B cell (primary cell): ENCODE results near the gene IKBKG. TPM values are rescaled to one million over a fixed set of nuclear protein-coding genes. Genes with fewer than 3 reads are reported as not detected.

ENCODE experiments used
- ATAC-seq: fragments of 200-7000 bp; cut with Tn5 transposase; one replicate; pipeline ENCODE4 v1.10.0; 2021; ENCODE audit warnings: low read depth, mild to moderate bottlenecking, moderate number of reproducible peaks, moderate library complexity
- CTCF ChIA-PET: fragments of 350-600 bp; sonication (Branson Sonifier 250); formaldehyde crosslinking; loops from one replicate; lab custom pipeline; 2021; ENCODE audit warnings: antibody characterized with exemption, inconsistent platforms; lab: Charles Lee
- POLR2A ChIA-PET: fragments of 350-600 bp; sonication (Branson Sonifier 250); formaldehyde crosslinking; loops from one replicate; lab custom pipeline; 2021; ENCODE audit warnings: antibody characterized with exemption; lab: Charles Lee
- DNase-seq: peaks from one replicate; pipeline ENCODE4 v3.0.0; 2013
- H2AFZ ChIP-seq: 2 replicates; pipeline ENCODE4 v1.6.1; 2012; ENCODE audit warnings: mild to moderate bottlenecking, low read depth, low read length; ENCODE audit not compliant: insufficient read depth, poor library complexity, severe bottlenecking
- H3K27ac ChIP-seq, 2 donors: 1 replicate in 1 of 2; 2 replicates in 1 of 2; pipeline ENCODE4 v1.5.1; 2012 to 2013; ENCODE audit warnings: low read length in 2 of 2, mild to moderate bottlenecking in 2 of 2, moderate library complexity in 1 of 2
- H3K27me3 ChIP-seq, 4 experiments: fragments of 200-600 bp in 1 of 4; sonication (generic) in 1 of 4; replicated peaks in 1 of 4; 1 replicate in 2 of 4; 2 replicates in 2 of 4; pipeline versions ENCODE4 v1.6.1 to v1.7.0; 2013 to 2016; ENCODE audit warnings: low read length in 3 of 4, mild to moderate bottlenecking in 2 of 4, mixed read lengths in 1 of 4, moderate library complexity in 1 of 4; ENCODE audit not compliant: insufficient read depth in 4 of 4, control insufficient read depth in 3 of 4; ENCODE audit errors: control extremely low read depth in 1 of 4
- H3K36me3 ChIP-seq, 2 experiments: replicated peaks in 1 of 2; 1 replicate in 1 of 2; 2 replicates in 1 of 2; pipeline versions ENCODE4 v1.6.1 to v1.7.1; 2013; ENCODE audit warnings: low read length in 1 of 2; ENCODE audit not compliant: insufficient read depth in 2 of 2, control insufficient read depth in 1 of 2; ENCODE audit errors: control extremely low read depth in 1 of 2, extremely low read depth in 1 of 2
- H3K4me1 ChIP-seq, 2 donors: fragments of 200-600 bp in 1 of 2; sonication (generic) in 1 of 2; 1 replicate in 1 of 2; 2 replicates in 1 of 2; pipeline versions ENCODE4 v1.5.1 to v1.6.1; 2013 to 2017; ENCODE audit warnings: low read length in 2 of 2; ENCODE audit not compliant: control insufficient read depth in 2 of 2, insufficient read depth in 2 of 2
- H3K4me2 ChIP-seq: replicated peaks from 2 replicates; pipeline ENCODE3; 2012; ENCODE audit warnings: mild to moderate bottlenecking, low read depth, low read length; ENCODE audit not compliant: poor library complexity, severe bottlenecking
- H3K4me3 ChIP-seq, 5 experiments: fragments of 200-600 bp in 1 of 5; sonication (generic) in 1 of 5; 1 replicate in 3 of 5; 2 replicates in 2 of 5; pipeline versions ENCODE4 v1.5.1 to v1.7.0; 2011 to 2016; ENCODE audit warnings: low read length in 4 of 5, mild to moderate bottlenecking in 4 of 5, low read depth in 2 of 5, control low read depth in 1 of 5, moderate library complexity in 1 of 5; ENCODE audit not compliant: insufficient read depth in 1 of 5; ENCODE audit errors: control extremely low read depth in 1 of 5, extremely low read depth in 1 of 5
- H3K79me2 ChIP-seq: fragments of 200-600 bp; sonication (generic); one replicate; pipeline ENCODE4 v1.6.0; 2016; ENCODE audit warnings: low read length; ENCODE audit not compliant: control insufficient read depth, insufficient read depth
- H3K9ac ChIP-seq: fragments of 200-600 bp; sonication (generic); 2 replicates; pipeline ENCODE4 v1.6.1; 2017; ENCODE audit warnings: mild to moderate bottlenecking, low read length, moderate library complexity
- H3K9me3 ChIP-seq, 3 donors: one replicate each; pipeline versions ENCODE4 v1.6.1 to v1.7.1; 2013; ENCODE audit warnings: low read length in 2 of 3; ENCODE audit not compliant: control insufficient read depth in 2 of 3, insufficient read depth in 1 of 3; ENCODE audit errors: control extremely low read depth in 1 of 3
- H4K20me1 ChIP-seq: 2 replicates; pipeline ENCODE4 v1.6.0; 2012; ENCODE audit warnings: mild to moderate bottlenecking, low read length; ENCODE audit not compliant: insufficient read depth, control insufficient read depth, poor library complexity, severe bottlenecking
- H3K27ac Mint-ChIP-seq: one replicate; pipeline ENCODE4 v1.8.0; 2021; ENCODE audit warnings: mixed read lengths
- H3K27me3 Mint-ChIP-seq: one replicate; pipeline ENCODE4 v1.8.0; 2021; ENCODE audit warnings: mixed read lengths
- H3K4me1 Mint-ChIP-seq: one replicate; pipeline ENCODE4 v1.8.0; 2021; ENCODE audit warnings: mixed read lengths
- H3K4me3 Mint-ChIP-seq: one replicate; pipeline ENCODE4 v1.8.0; 2021; ENCODE audit warnings: mixed read lengths
- H3K9me3 Mint-ChIP-seq: one replicate; pipeline ENCODE4 v1.8.0; 2022; ENCODE audit warnings: mixed read lengths; ENCODE audit not compliant: insufficient read depth
- CTCF ChIP-seq: fragments of 200-600 bp; IDR thresholded peaks from one replicate; pipeline ENCODE4 v1.8.0; 2022; ENCODE audit warnings: antibody characterized with exemption, mild to moderate bottlenecking
- EZH2 ChIP-seq: IDR thresholded peaks from 2 replicates; pipeline ENCODE4 v1.6.1; 2012; ENCODE audit warnings: borderline replicate concordance, low read depth, mild to moderate bottlenecking, moderate library complexity, low read length; ENCODE audit not compliant: insufficient read depth, poor library complexity, severe bottlenecking
- WGBS: methylation state at CpG from one replicate; pipeline ENCODE4 v1.1.5; 2013; ENCODE audit warnings: missing lambda C conversion rate; ENCODE audit not compliant: insufficient coverage; 5-methylcytosine and 5-hydroxymethylcytosine counted together
- intact Hi-C: fragments of 100-400 bp; cut with micrococcal nuclease; formaldehyde crosslinking; loops from one replicate; pipeline ENCODE4 v1.10.0; 2022
- polyA plus RNA-seq: library from polyadenylated mRNA; depleted of rRNA; stranded (reverse); fragments of >200 nt; gene quantifications from 2 replicates; pipeline ENCODE4 v1.2.3, GENCODE V29; 2012
- total RNA-seq, 2 donors: library from RNA; stranded (reverse); fragments of 120-200 nt in 1 of 2; gene quantifications; 1 replicate in 1 of 2; 2 replicates in 1 of 2; pipeline versions ENCODE4 v1.2.3 to v1.2.4, GENCODE V29; 2013 to 2022

The IKBKG gene
- total and polyA plus RNA-seq, 2 donors (not counting 1 experiment from before 2014, with no cell fraction given), result 46.7 to 65.1 TPM

GRCh38 chrX:154512879-154513553 lies 34.4 kb upstream of the IKBKG start:
- ChIA-PET CTCF (interaction anchor here (1.2 to 1.3 kb wide), 2 partner anchors 22 to 114 kb away, joined by 3 to 4 read pairs; partner anchors contain the start of gene SLC10A3), POLR2A (interaction anchor here (0.7 kb wide), 1 partner anchor 21 kb away, joined by 3 read pairs; no protein-coding TSS in a partner anchor)
- Histone ChIP-seq H3K4me1 (peaks cover 4 to 23% of the 10 kb centered on the region in 2 donors), H3K27ac (no peak overlapping the region), H3K36me3 (peaks cover 0 to 15% of the 10 kb centered on the region in 2 experiments), H3K4me3 (no peak overlapping the region), H3K79me2 (peaks cover 6% of the 10 kb centered on the region), H2AFZ (no peak overlapping the region), H3K9ac (no peak overlapping the region), H3K9me3 (peaks cover 0 to 3% (median 0%) of the 10 kb centered on the region in 3 donors), H3K27me3 (no peaks in the 10 kb centered on the region), H4K20me1 (no peaks in the 10 kb centered on the region), H3K4me2 (no peak overlapping the region)
- Mint-ChIP-seq H3K27me3 (no peaks in the 10 kb centered on the region), H3K9me3 (no peaks in the 10 kb centered on the region), H3K4me1 (peaks cover 20% of the 10 kb centered on the region), H3K4me3 (no peak overlapping the region), H3K27ac (no peak overlapping the region)
- ATAC-seq, result no peak
- 100% methylated on average over 10 of the region's 16 CpGs for WGBS
- DNase-seq, result no peak
- TF ChIP-seq CTCF (no peak), EZH2 (no peak)
- intact Hi-C loops, result no loop called here

- Histone ChIP-seq H3K9ac (no peak overlapping the region), H2AFZ (no peak overlapping the region), H3K27me3 (no peaks in the 10 kb centered on the region), H3K79me2 (peaks cover 6% of the 10 kb centered on the region), H3K27ac (no peak overlapping the region), H4K20me1 (no peaks in the 10 kb centered on the region), H3K4me3 (no peak overlapping the region), H3K4me2 (no peak overlapping the region), H3K9me3 (peaks cover 0 to 3% (median 0%) of the 10 kb centered on the region in 3 donors), H3K36me3 (peaks cover 0 to 11% of the 10 kb centered on the region in 2 experiments), H3K4me1 (peaks cover 4 to 23% of the 10 kb centered on the region in 2 donors)
- Mint-ChIP-seq H3K4me3 (peak overlapping the region; percentile 57), H3K27me3 (no peaks in the 10 kb centered on the region), H3K27ac (no peak overlapping the region), H3K4me1 (peaks cover 20% of the 10 kb centered on the region), H3K9me3 (no peaks in the 10 kb centered on the region)
- no peak for TF ChIP-seq EZH2
- POLR2A ChIA-PET, result interaction anchor here (0.7 kb wide), 1 partner anchor 22 kb away, joined by 3 read pairs; no protein-coding TSS in a partner anchor
- 100% methylated on average over 1 of the region's 2 CpGs for WGBS
- DNase-seq (no peak), ATAC-seq (no peak)
- CTCF ChIA-PET, result interaction anchor here (1.2 to 1.3 kb wide), 2 partner anchors 23 to 115 kb away, joined by 3 to 4 read pairs; partner anchors contain the start of gene SLC10A3
- intact Hi-C loops, result no loop called here
Measured at GRCh38 chrX:154513716-154514115, 33.7 kb upstream of the IKBKG start.
